Stimulated activated CD4-positive, alpha-beta T cell treated with anti-CD3 and anti-CD28 coated beads, Interleukin-2, amount 100 ng/mL, for 4 hours (primary cell): ENCODE data around the gene HYOU1.
"Not testable (repeated sequence)": the region's sequence is repeated elsewhere in the genome, so short reads cannot be mapped to it uniquely, and the experiment has no call there.

Experiments
- DNase-seq: peaks from one replicate; pipeline ENCODE4 v3.0.0-alpha.2; 2020; ENCODE audit warnings: low read depth

The HYOU1 gene

GRCh38 chr11:119041821-119042514 is 15.0 kb downstream of the HYOU1 start:
- no peak for DNase-seq

GRCh38 chr11:119039471-119039870 is 17.5 kb downstream of the HYOU1 start:
- not testable (repeated sequence) for DNase-seq

GRCh38 chr11:119038884-119039283 is 18.1 kb downstream of the HYOU1 start:
- no peak for DNase-seq

GRCh38 chr11:119034813-119035212 is 22.2 kb downstream of the HYOU1 start:
- no peak for DNase-seq

GRCh38 chr11:119033421-119033820 is 23.6 kb downstream of the HYOU1 start:
- not testable (repeated sequence) for DNase-seq

- DNase-seq: no peak
Observed at GRCh38 chr11:119031912-119032280, 25.1 kb downstream of the HYOU1 start.

- DNase-seq: peak; percentile 99
Observed at GRCh38 chr11:119030329-119031047, 26.5 kb downstream of the HYOU1 start, which contains the start of gene SLC37A4. TSS of gene SLC37A4 (minus strand) at chr11:119030877.

- DNase-seq: no peak
Observed at GRCh38 chr11:119030029-119030328, 27.0 kb downstream of the HYOU1 start.

GRCh38 chr11:119029340-119030028 is 27.5 kb downstream of the HYOU1 start:
- peak; percentile 46 for DNase-seq

GRCh38 chr11:119029069-119029339 is 28.0 kb downstream of the HYOU1 start:
- no peak for DNase-seq

GRCh38 chr11:119028346-119029068 is 28.5 kb downstream of the HYOU1 start:
- DNase-seq: no peak

GRCh38 chr11:119027561-119028345 is 29.3 kb downstream of the HYOU1 start:
- no peak for DNase-seq

GRCh38 chr11:119026970-119027369 is 30.0 kb downstream of the HYOU1 start:
- DNase-seq: no peak

GRCh38 chr11:119025978-119026766 is 30.8 kb downstream of the HYOU1 start:
- no peak for DNase-seq

- no peak for DNase-seq
Observed at GRCh38 chr11:119025541-119025940, 31.5 kb downstream of the HYOU1 start.

GRCh38 chr11:119025099-119025473 is 31.9 kb downstream of the HYOU1 start:
- DNase-seq: no peak

- DNase-seq: no peak
Observed at GRCh38 chr11:119024430-119025098, 32.4 kb downstream of the HYOU1 start.

- DNase-seq: no peak
Observed at GRCh38 chr11:119023741-119024140, 33.3 kb downstream of the HYOU1 start.

GRCh38 chr11:119021631-119022030 is 35.4 kb downstream of the HYOU1 start:
- DNase-seq: no peak

GRCh38 chr11:119019996-119020395 is 37.0 kb downstream of the HYOU1 start:
- no peak for DNase-seq
